HEK293T (cell line): Measurements from ENCODE around the gene CD244.

Source experiments
- CTCF ChIA-PET: fragments of 350-600 bp; formaldehyde crosslinking; extraction: SDS; loops from one replicate; lab custom pipeline; 2021; ENCODE audit warnings: antibody characterized with exemption, inconsistent platforms; lab: Yijun Ruan, JAX
- POLR2A ChIA-PET: fragments of 350-600 bp; formaldehyde crosslinking; extraction: SDS; loops from one replicate; lab custom pipeline; 2020; ENCODE audit warnings: antibody characterized with exemption, inconsistent platforms; lab: Yijun Ruan, JAX
- DNase-seq: peaks from one replicate; pipeline ENCODE4 v3.0.0; 2012; ENCODE audit warnings: mixed read lengths; ENCODE audit errors: extremely low spot score
- ARNT ChIP-seq: fragments of 450-650 bp; IDR thresholded peaks from 2 replicates; pipeline ENCODE4 v1.6.1; 2017; ENCODE audit warnings: mild to moderate bottlenecking
- BHLHE40 ChIP-seq: fragments of 450-650 bp; IDR thresholded peaks from 2 replicates; pipeline ENCODE4 v1.6.1; 2016; ENCODE audit warnings: mild to moderate bottlenecking, moderate library complexity, borderline replicate concordance
- CTBP1 ChIP-seq: fragments of 450-650 bp; IDR thresholded peaks from 2 replicates; pipeline ENCODE4 v1.6.1; 2016; ENCODE audit warnings: borderline replicate concordance
- ELF4 ChIP-seq: fragments of 450-650 bp; IDR thresholded peaks from 2 replicates; pipeline ENCODE4 v1.6.1; 2017; ENCODE audit warnings: antibody characterized with exemption
- FOXA1 ChIP-seq: fragments of 450-650 bp; IDR thresholded peaks from 2 replicates; pipeline ENCODE4 v1.6.1; 2016; ENCODE audit warnings: mild to moderate bottlenecking
- FOXK2 ChIP-seq: fragments of 450-650 bp; IDR thresholded peaks from 2 replicates; pipeline ENCODE4 v1.6.1; 2016; ENCODE audit warnings: mild to moderate bottlenecking
- FOXM1 ChIP-seq: fragments of 450-650 bp; IDR thresholded peaks from 2 replicates; pipeline ENCODE4 v1.6.1; 2017; ENCODE audit warnings: mild to moderate bottlenecking, borderline replicate concordance
- HDGF ChIP-seq: fragments of 450-650 bp; IDR thresholded peaks from 2 replicates; pipeline ENCODE4 v1.6.1; 2017; ENCODE audit warnings: antibody characterized with exemption, borderline replicate concordance
- L3MBTL2 ChIP-seq: fragments of 450-650 bp; conservative IDR thresholded peaks from 2 replicates; pipeline ENCODE4 v1.6.1; 2016; ENCODE audit warnings: mild to moderate bottlenecking
- LEF1 ChIP-seq: fragments of 450-650 bp; IDR thresholded peaks from 2 replicates; pipeline ENCODE4 v1.6.1; 2017; ENCODE audit warnings: mild to moderate bottlenecking, borderline replicate concordance
- NFRKB ChIP-seq: fragments of 450-650 bp; IDR thresholded peaks from 2 replicates; pipeline ENCODE4 v1.6.1; 2016; ENCODE audit warnings: mild to moderate bottlenecking, moderate library complexity
- PKNOX1 ChIP-seq: fragments of 450-650 bp; IDR thresholded peaks from 2 replicates; pipeline ENCODE4 v1.6.1; 2016
- SP1 ChIP-seq: fragments of 450-650 bp; IDR thresholded peaks from 2 replicates; pipeline ENCODE4 v1.6.1; 2017
- SUZ12 ChIP-seq: fragments of 450-650 bp; IDR thresholded peaks from 2 replicates; pipeline ENCODE4 v1.6.1; 2016; ENCODE audit warnings: mild to moderate bottlenecking
- TARDBP ChIP-seq: fragments of 450-650 bp; IDR thresholded peaks from 2 replicates; pipeline ENCODE4 v1.6.1; 2016
- ZNF384 ChIP-seq: fragments of 450-650 bp; IDR thresholded peaks from 2 replicates; pipeline ENCODE4 v1.6.1; 2016

The CD244 gene

GRCh38 chr1:160823296-160823695, 39.4 kb downstream of the CD244 start:
- POLR2A ChIA-PET: no interaction called here
- no peak for TF ChIP-seq PKNOX1
- TF ChIP-seq NFRKB: no peak
- no peak for TF ChIP-seq ZNF384
- no peak for TF ChIP-seq SUZ12
- no peak for TF ChIP-seq ARNT
- no peak for TF ChIP-seq HDGF
- TF ChIP-seq FOXM1: no peak
- no peak for TF ChIP-seq CTBP1
- TF ChIP-seq L3MBTL2: no peak
- TF ChIP-seq SP1: no peak
- no peak for DNase-seq
- CTCF ChIA-PET: no interaction called here

GRCh38 chr1:160821627-160822026, 41.1 kb downstream of the CD244 start:
- ChIA-PET POLR2A (no interaction called here), CTCF (no interaction called here)
- DNase-seq: peak; percentile 33
- TF ChIP-seq FOXM1: no peak
- no peak for TF ChIP-seq ARNT
- no peak for TF ChIP-seq BHLHE40
- TF ChIP-seq SUZ12: no peak
- TF ChIP-seq FOXA1: no peak
- TF ChIP-seq CTBP1: no peak
- no peak for TF ChIP-seq PKNOX1
- no peak for TF ChIP-seq ZNF384
- TF ChIP-seq NFRKB: no peak
- no peak for TF ChIP-seq LEF1
- TF ChIP-seq ELF4: no peak
- TF ChIP-seq FOXK2: no peak
- TF ChIP-seq SP1: no peak
- TF ChIP-seq TARDBP: no peak
- TF ChIP-seq L3MBTL2: no peak
- TF ChIP-seq HDGF: no peak

- no peak for DNase-seq
- TF ChIP-seq LEF1 (no peak), TARDBP (no peak), FOXA1 (no peak), NFRKB (no peak), CTBP1 (no peak), SP1 (no peak), FOXM1 (no peak), FOXK2 (no peak), SUZ12 (no peak), ZNF384 (no peak), L3MBTL2 (no peak), ELF4 (no peak), BHLHE40 (no peak), PKNOX1 (no peak), HDGF (no peak), ARNT (no peak)
- ChIA-PET POLR2A (no interaction called here), CTCF (no interaction called here)
Measured at GRCh38 chr1:160819186-160819585, 43.5 kb downstream of the CD244 start.

GRCh38 chr1:160818207-160818937, 44.3 kb downstream of the CD244 start:
- ChIA-PET POLR2A (no interaction called here), CTCF (no interaction called here)
- TF ChIP-seq FOXA1: no peak
- TF ChIP-seq ZNF384: no peak
- TF ChIP-seq ARNT: no peak
- no peak for TF ChIP-seq FOXK2
- TF ChIP-seq NFRKB: no peak
- TF ChIP-seq PKNOX1: no peak
- no peak for TF ChIP-seq BHLHE40
- no peak for TF ChIP-seq HDGF
- no peak for TF ChIP-seq L3MBTL2
- TF ChIP-seq SUZ12: no peak
- TF ChIP-seq ELF4: no peak
- no peak for TF ChIP-seq FOXM1
- no peak for TF ChIP-seq LEF1
- TF ChIP-seq SP1: no peak
- no peak for TF ChIP-seq CTBP1
- DNase-seq: no peak

GRCh38 chr1:160814856-160815255, 47.8 kb downstream of the CD244 start:
- TF ChIP-seq PKNOX1 (no peak), CTBP1 (no peak), ARNT (no peak), HDGF (no peak), FOXM1 (no peak), FOXA1 (no peak), FOXK2 (no peak), TARDBP (no peak), BHLHE40 (no peak), LEF1 (no peak), L3MBTL2 (no peak), ELF4 (no peak), ZNF384 (no peak), SP1 (no peak), SUZ12 (no peak), NFRKB (no peak)
- POLR2A ChIA-PET: no interaction called here
- no peak for DNase-seq
- CTCF ChIA-PET: no interaction called here
